GM23338 (cell line): ENCODE measurements around the gene TNPO1. TPM values are rescaled to one million over a fixed set of nuclear protein-coding genes. Genes with fewer than 3 reads are reported as not detected.

Experiments used
- ATAC-seq: fragments of 200-7000 bp; cut with Tn5 transposase; 3 replicates; pipeline ENCODE4 v1.9.1; 2020
- DNase-seq: peaks from one replicate; pipeline ENCODE4 v3.0.0-alpha.2; 2015; ENCODE audit warnings: low spot score
- H2AFZ ChIP-seq: fragments of 200-600 bp; sonication (generic); 2 replicates; pipeline ENCODE4 v1.8.0; 2016; ENCODE audit warnings: antibody characterized with exemption, mild to moderate bottlenecking, moderate library complexity
- H3F3A ChIP-seq: fragments of 200-600 bp; sonication (generic); replicated peaks from 2 replicates; pipeline ENCODE4 v1.8.0; 2017; ENCODE audit warnings: antibody characterized with exemption, mixed run types, low read depth
- H3K27ac ChIP-seq: fragments of 200-600 bp; sonication (generic); 2 replicates; pipeline ENCODE4 v1.6.1; 2016; ENCODE audit warnings: low read depth
- H3K27me3 ChIP-seq: fragments of 200-600 bp; sonication (generic); 2 replicates; pipeline ENCODE4 v1.8.0; 2016; ENCODE audit warnings: mild to moderate bottlenecking, mixed run types, moderate library complexity; ENCODE audit not compliant: insufficient read depth
- H3K36me3 ChIP-seq: fragments of 200-600 bp; sonication (generic); 2 replicates; pipeline ENCODE4 v1.8.0; 2016; ENCODE audit warnings: mild to moderate bottlenecking; ENCODE audit not compliant: insufficient read depth
- H3K4me1 ChIP-seq: fragments of 200-600 bp; sonication (generic); 2 replicates; pipeline ENCODE4 v1.8.0; 2016; ENCODE audit warnings: mild to moderate bottlenecking, moderate library complexity; ENCODE audit not compliant: insufficient read depth
- H3K4me2 ChIP-seq: fragments of 200-600 bp; sonication (generic); 2 replicates; pipeline ENCODE4 v1.7.1; 2017; ENCODE audit warnings: mixed run types
- H3K4me3 ChIP-seq: fragments of 200-600 bp; sonication (generic); 2 replicates; pipeline ENCODE4 v1.6.1; 2016; ENCODE audit warnings: mixed run types
- H3K79me2 ChIP-seq: fragments of 200-600 bp; sonication (generic); replicated peaks from 2 replicates; pipeline ENCODE4 v1.8.0; 2017; ENCODE audit warnings: mild to moderate bottlenecking; ENCODE audit not compliant: insufficient read depth
- H3K9me2 ChIP-seq: fragments of 200-600 bp; sonication (generic); 2 replicates; pipeline ENCODE4 v1.8.0; 2017; ENCODE audit not compliant: insufficient read depth
- H4K20me1 ChIP-seq: fragments of 200-600 bp; sonication (generic); replicated peaks from 2 replicates; pipeline ENCODE4 v1.8.0; 2017; ENCODE audit warnings: mild to moderate bottlenecking; ENCODE audit not compliant: insufficient read depth
- H3K27ac Mint-ChIP-seq: 2 replicates; pipeline ENCODE4 v1.8.0; 2020; ENCODE audit warnings: inconsistent platforms, mild to moderate bottlenecking, moderate library complexity, mixed read lengths
- H3K27me3 Mint-ChIP-seq: 3 replicates; pipeline ENCODE4 v1.8.0; 2022; ENCODE audit warnings: low read depth, mild to moderate bottlenecking, moderate library complexity, mixed read lengths, inconsistent platforms; ENCODE audit not compliant: insufficient read depth, poor library complexity
- H3K36me3 Mint-ChIP-seq: 3 replicates; pipeline ENCODE4 v1.8.0; 2021; ENCODE audit warnings: low read depth, mild to moderate bottlenecking, inconsistent platforms, moderate library complexity, mixed read lengths
- H3K4me1 Mint-ChIP-seq: 3 replicates; pipeline ENCODE4 v1.8.0; 2020; ENCODE audit warnings: mild to moderate bottlenecking, inconsistent platforms, mixed read lengths
- H3K4me3 Mint-ChIP-seq: 3 replicates; pipeline ENCODE4 v1.8.0; 2021; ENCODE audit warnings: moderate library complexity, mild to moderate bottlenecking, inconsistent platforms, mixed read lengths
- H3K9me3 Mint-ChIP-seq: 3 replicates; pipeline ENCODE4 v1.8.0; 2020; ENCODE audit warnings: moderate library complexity, mild to moderate bottlenecking, inconsistent platforms, mixed read lengths
- CREB1 ChIP-seq: fragments of 250-450 bp; sonication (Bioruptor Pico); IDR thresholded peaks from 2 replicates; pipeline ENCODE4 v1.5.0; 2020; ENCODE audit warnings: low read depth, mild to moderate bottlenecking, moderate library complexity
- EZH2 ChIP-seq: fragments of 200-600 bp; sonication (generic); IDR thresholded peaks from one replicate; pipeline ENCODE4 v1.8.0; 2017; ENCODE audit warnings: antibody characterized with exemption, mild to moderate bottlenecking, low read depth; ENCODE audit not compliant: unreplicated experiment
- EZH2phosphoT487 ChIP-seq: fragments of 200-600 bp; sonication (generic); IDR thresholded peaks from one replicate; pipeline ENCODE4 v1.8.1; 2018; ENCODE audit warnings: antibody characterized with exemption; ENCODE audit not compliant: unreplicated experiment
- JUNB ChIP-seq: IDR thresholded peaks from one replicate; pipeline ENCODE4 v1.6.1; 2016; ENCODE audit warnings: antibody characterized with exemption; ENCODE audit not compliant: unreplicated experiment
- POLR2AphosphoS5 ChIP-seq: IDR thresholded peaks from 2 replicates; pipeline ENCODE4 v1.6.1; 2016; ENCODE audit warnings: antibody characterized with exemption, low read depth
- ZNF114 ChIP-seq: fragments of 250-450 bp; sonication (Bioruptor Pico); IDR thresholded peaks from 2 replicates; pipeline ENCODE4 v1.5.0; 2020; ENCODE audit warnings: mild to moderate bottlenecking, moderate library complexity
- polyA plus RNA-seq: library from polyadenylated mRNA; unstranded; fragments of >200 nt; fragmentation: Nextera tagmentation; extraction: Ambion mirVana; gene quantifications from 2 replicates; pipeline ENCODE4 v1.2.1, GENCODE V29; 2016
- total RNA-seq: library from RNA; depleted of rRNA; stranded (reverse); fragments of >200 nt; shearing (Covaris generic); gene quantifications from 2 replicates; pipeline ENCODE4 v1.2.3, GENCODE V29; 2014
- TF ChIP-seq, protein P1 (sequence below): fragments of 250-450 bp; sonication (Bioruptor Pico); IDR thresholded peaks from 2 replicates; pipeline ENCODE4 v1.5.0; 2020; ENCODE audit warnings: mild to moderate bottlenecking, moderate library complexity
- TF ChIP-seq, protein P2 (sequence below): IDR thresholded peaks from 2 replicates; pipeline ENCODE4 v1.6.1; 2016; ENCODE audit warnings: antibody characterized with exemption
- TF ChIP-seq, protein P3 (sequence below), 2 experiments: fragments of 200-600 bp in 1 of 2; sonication (generic) in 1 of 2; conservative IDR thresholded peaks; 2 replicates each; pipeline versions ENCODE4 v1.5.1 to v1.6.1; 2016 to 2017; ENCODE audit warnings: antibody characterized with exemption in 2 of 2, low read depth in 2 of 2, mild to moderate bottlenecking in 2 of 2, moderate library complexity in 1 of 2

The TNPO1 gene
- total and polyA plus RNA-seq, 2 experiments from 2014 or later: 117 to 197 TPM

DNA sequence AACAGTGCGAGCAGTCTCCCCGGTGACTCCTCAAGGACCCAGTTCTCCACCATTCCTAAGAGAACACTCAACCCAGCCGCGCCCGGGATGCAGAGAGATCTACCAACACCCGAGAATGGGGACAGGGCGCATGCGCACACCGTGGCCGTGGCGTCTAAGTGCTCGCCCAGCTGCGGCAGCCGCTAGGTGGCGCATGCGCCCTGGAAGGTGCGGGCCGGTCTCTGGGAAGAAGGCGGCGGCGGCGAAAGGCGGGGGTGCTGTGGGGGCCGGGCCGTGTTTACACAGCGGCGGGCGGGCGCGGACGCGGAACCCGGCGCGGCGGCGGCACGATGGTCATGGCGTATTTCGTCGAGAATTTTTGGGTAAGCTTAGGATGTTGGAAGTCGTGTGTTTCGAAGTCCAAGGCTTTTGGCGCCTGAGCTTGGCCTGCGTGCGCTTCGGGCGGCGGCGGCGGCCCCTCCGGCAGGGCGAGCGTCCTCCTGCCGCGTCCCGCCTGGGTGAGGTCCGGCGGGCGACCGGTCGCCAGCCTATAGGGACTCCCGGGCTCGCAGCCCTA, 139.4 kb downstream of the TNPO1 start, which contains the start of gene FCHO2:
TSS of gene FCHO2 (plus strand) at position 274 of the 556 bp plus-strand sequence. CDS start at position 330, 56 bp downstream.
- H3K4me3 ChIP-seq: peak within 1 kb of the TSS; percentile 70
- DNase-seq: peak; percentile 98
- peaks cover 35% of the 10 kb centered on the region for H3K79me2 ChIP-seq
- H2AFZ ChIP-seq: peak within 1 kb of the TSS; percentile 72
- Mint-ChIP-seq H3K9me3 (no peaks in the 10 kb centered on the region), H3K27ac (peak within 1 kb of the TSS; percentile 91), H3K4me3 (peak within 1 kb of the TSS; percentile 86), H3K4me1 (peaks cover 18% of the 10 kb centered on the region), H3K36me3 (no peaks in the 10 kb centered on the region; the same call in 2 of the 3 replicates), H3K27me3 (peaks cover 6% of the 10 kb centered on the region)
- ATAC-seq: peak; percentile 90
- H4K20me1 ChIP-seq: no peaks in the 10 kb centered on the region
- peak within 1 kb of the TSS; percentile 92 for H3K27ac ChIP-seq
- no peaks in the 10 kb centered on the region for H3K36me3 ChIP-seq
- no peaks in the 10 kb centered on the region for H3F3A ChIP-seq
- H3K27me3 ChIP-seq: peaks cover 8% of the 10 kb centered on the region; the same call in 1 of the 2 replicates
- H3K4me2 ChIP-seq: peak within 1 kb of the TSS; percentile 83
- peaks cover 18% of the 10 kb centered on the region for H3K4me1 ChIP-seq
- H3K9me2 ChIP-seq: no peaks in the 10 kb centered on the region
- TF ChIP-seq, protein P1, sequence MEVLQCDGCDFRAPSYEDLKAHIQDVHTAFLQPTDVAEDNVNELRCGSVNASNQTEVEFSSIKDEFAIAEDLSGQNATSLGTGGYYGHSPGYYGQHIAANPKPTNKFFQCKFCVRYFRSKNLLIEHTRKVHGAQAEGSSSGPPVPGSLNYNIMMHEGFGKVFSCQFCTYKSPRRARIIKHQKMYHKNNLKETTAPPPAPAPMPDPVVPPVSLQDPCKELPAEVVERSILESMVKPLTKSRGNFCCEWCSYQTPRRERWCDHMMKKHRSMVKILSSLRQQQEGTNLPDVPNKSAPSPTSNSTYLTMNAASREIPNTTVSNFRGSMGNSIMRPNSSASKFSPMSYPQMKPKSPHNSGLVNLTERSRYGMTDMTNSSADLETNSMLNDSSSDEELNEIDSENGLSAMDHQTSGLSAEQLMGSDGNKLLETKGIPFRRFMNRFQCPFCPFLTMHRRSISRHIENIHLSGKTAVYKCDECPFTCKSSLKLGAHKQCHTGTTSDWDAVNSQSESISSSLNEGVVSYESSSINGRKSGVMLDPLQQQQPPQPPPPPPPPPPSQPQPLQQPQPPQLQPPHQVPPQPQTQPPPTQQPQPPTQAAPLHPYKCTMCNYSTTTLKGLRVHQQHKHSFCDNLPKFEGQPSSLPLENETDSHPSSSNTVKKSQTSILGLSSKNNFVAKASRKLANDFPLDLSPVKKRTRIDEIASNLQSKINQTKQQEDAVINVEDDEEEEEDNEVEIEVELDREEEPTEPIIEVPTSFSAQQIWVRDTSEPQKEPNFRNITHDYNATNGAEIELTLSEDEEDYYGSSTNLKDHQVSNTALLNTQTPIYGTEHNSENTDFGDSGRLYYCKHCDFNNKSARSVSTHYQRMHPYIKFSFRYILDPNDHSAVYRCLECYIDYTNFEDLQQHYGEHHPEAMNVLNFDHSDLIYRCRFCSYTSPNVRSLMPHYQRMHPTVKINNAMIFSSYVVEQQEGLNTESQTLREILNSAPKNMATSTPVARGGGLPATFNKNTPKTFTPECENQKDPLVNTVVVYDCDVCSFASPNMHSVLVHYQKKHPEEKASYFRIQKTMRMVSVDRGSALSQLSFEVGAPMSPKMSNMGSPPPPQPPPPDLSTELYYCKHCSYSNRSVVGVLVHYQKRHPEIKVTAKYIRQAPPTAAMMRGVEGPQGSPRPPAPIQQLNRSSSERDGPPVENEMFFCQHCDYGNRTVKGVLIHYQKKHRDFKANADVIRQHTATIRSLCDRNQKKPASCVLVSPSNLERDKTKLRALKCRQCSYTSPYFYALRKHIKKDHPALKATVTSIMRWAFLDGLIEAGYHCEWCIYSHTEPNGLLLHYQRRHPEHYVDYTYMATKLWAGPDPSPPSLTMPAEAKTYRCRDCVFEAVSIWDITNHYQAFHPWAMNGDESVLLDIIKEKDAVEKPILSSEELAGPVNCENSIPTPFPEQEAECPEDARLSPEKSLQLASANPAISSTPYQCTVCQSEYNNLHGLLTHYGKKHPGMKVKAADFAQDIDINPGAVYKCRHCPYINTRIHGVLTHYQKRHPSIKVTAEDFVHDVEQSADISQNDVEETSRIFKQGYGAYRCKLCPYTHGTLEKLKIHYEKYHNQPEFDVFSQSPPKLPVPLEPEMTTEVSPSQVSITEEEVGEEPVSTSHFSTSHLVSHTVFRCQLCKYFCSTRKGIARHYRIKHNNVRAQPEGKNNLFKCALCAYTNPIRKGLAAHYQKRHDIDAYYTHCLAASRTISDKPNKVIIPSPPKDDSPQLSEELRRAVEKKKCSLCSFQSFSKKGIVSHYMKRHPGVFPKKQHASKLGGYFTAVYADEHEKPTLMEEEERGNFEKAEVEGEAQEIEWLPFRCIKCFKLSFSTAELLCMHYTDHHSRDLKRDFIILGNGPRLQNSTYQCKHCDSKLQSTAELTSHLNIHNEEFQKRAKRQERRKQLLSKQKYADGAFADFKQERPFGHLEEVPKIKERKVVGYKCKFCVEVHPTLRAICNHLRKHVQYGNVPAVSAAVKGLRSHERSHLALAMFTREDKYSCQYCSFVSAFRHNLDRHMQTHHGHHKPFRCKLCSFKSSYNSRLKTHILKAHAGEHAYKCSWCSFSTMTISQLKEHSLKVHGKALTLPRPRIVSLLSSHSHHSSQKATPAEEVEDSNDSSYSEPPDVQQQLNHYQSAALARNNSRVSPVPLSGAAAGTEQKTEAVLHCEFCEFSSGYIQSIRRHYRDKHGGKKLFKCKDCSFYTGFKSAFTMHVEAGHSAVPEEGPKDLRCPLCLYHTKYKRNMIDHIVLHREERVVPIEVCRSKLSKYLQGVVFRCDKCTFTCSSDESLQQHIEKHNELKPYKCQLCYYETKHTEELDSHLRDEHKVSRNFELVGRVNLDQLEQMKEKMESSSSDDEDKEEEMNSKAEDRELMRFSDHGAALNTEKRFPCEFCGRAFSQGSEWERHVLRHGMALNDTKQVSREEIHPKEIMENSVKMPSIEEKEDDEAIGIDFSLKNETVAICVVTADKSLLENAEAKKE: no peak
- TF ChIP-seq ZNF114 (CRISPR knock-in tag) (no peak), POLR2AphosphoS5 (peak; percentile 81), EZH2 (no peak), EZH2phosphoT487 (no peak), JUNB (no peak), CREB1 (CRISPR knock-in tag) (no peak)
- TF ChIP-seq, protein P2, sequence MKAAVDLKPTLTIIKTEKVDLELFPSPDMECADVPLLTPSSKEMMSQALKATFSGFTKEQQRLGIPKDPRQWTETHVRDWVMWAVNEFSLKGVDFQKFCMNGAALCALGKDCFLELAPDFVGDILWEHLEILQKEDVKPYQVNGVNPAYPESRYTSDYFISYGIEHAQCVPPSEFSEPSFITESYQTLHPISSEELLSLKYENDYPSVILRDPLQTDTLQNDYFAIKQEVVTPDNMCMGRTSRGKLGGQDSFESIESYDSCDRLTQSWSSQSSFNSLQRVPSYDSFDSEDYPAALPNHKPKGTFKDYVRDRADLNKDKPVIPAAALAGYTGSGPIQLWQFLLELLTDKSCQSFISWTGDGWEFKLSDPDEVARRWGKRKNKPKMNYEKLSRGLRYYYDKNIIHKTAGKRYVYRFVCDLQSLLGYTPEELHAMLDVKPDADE: no peak
- TF ChIP-seq, protein P3, sequence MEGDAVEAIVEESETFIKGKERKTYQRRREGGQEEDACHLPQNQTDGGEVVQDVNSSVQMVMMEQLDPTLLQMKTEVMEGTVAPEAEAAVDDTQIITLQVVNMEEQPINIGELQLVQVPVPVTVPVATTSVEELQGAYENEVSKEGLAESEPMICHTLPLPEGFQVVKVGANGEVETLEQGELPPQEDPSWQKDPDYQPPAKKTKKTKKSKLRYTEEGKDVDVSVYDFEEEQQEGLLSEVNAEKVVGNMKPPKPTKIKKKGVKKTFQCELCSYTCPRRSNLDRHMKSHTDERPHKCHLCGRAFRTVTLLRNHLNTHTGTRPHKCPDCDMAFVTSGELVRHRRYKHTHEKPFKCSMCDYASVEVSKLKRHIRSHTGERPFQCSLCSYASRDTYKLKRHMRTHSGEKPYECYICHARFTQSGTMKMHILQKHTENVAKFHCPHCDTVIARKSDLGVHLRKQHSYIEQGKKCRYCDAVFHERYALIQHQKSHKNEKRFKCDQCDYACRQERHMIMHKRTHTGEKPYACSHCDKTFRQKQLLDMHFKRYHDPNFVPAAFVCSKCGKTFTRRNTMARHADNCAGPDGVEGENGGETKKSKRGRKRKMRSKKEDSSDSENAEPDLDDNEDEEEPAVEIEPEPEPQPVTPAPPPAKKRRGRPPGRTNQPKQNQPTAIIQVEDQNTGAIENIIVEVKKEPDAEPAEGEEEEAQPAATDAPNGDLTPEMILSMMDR (conservative IDR thresholded peaks at IDR 0.05; ENCODE audit: low read depth in 2 of 2): peak; percentile 66 to 94
